HepG2 (cell line): ENCODE results near the gene NKPD1.

ENCODE experiments used
- FOXA3 ChIP-seq: IDR thresholded peaks from 2 replicates; pipeline ENCODE4 v1.6.1; 2016; ENCODE audit warnings: missing genetic modification reagents, missing compliant biosample characterization
- GLI4 ChIP-seq: sonication (generic); formaldehyde crosslinking; IDR thresholded peaks from 2 replicates; pipeline ENCODE4 v1.5.1; 2020; ENCODE audit warnings: missing genetic modification reagents, mild to moderate bottlenecking, moderate library complexity, borderline replicate concordance
- HNRNPL ChIP-seq: fragments of 200-400 bp; formaldehyde crosslinking; IDR thresholded peaks from 2 replicates; pipeline ENCODE4 v1.6.1; 2017; ENCODE audit warnings: mild to moderate bottlenecking, low read depth, low read length
- MXD4 ChIP-seq: IDR thresholded peaks from 2 replicates; pipeline ENCODE4 v1.6.1; 2016; ENCODE audit warnings: mild to moderate bottlenecking, missing biosample characterization, missing genetic modification reagents
- PAX8 ChIP-seq: sonication (generic); formaldehyde crosslinking; IDR thresholded peaks from 2 replicates; pipeline ENCODE4 v1.8.0; 2022; ENCODE audit warnings: mild to moderate bottlenecking, missing genetic modification reagents, borderline replicate concordance
- POLR2A ChIP-seq, 2 experiments: IDR thresholded peaks; 2 replicates each; pipeline ENCODE4 v1.6.1; 2011; ENCODE audit warnings: low read depth in 2 of 2, low read length in 2 of 2, mild to moderate bottlenecking in 1 of 2, moderate library complexity in 1 of 2; ENCODE audit not compliant: insufficient read depth in 1 of 2
- TAF1 ChIP-seq: sonication (generic); formaldehyde crosslinking; IDR thresholded peaks from 2 replicates; pipeline ENCODE4 v1.4.0; 2020; ENCODE audit warnings: missing genetic modification reagents
- ZNF674 ChIP-seq: sonication (generic); formaldehyde crosslinking; IDR thresholded peaks from 2 replicates; pipeline ENCODE4 v1.5.0; 2020; ENCODE audit warnings: low read depth, mild to moderate bottlenecking, missing genetic modification reagents
- ZNF776 ChIP-seq: sonication (generic); formaldehyde crosslinking; IDR thresholded peaks from 2 replicates; pipeline ENCODE4 v1.4.0; 2020; ENCODE audit warnings: mild to moderate bottlenecking, missing genetic modification reagents
- ZNF883 ChIP-seq: sonication (generic); formaldehyde crosslinking; IDR thresholded peaks from 2 replicates; pipeline ENCODE4 v1.5.1; 2020; ENCODE audit warnings: mild to moderate bottlenecking, missing genetic modification reagents; ENCODE audit errors: not compliant biosample characterization
- TF ChIP-seq, protein P1 (sequence below): sonication (generic); formaldehyde crosslinking; IDR thresholded peaks from 2 replicates; pipeline ENCODE4 v1.8.0; 2022; ENCODE audit warnings: mild to moderate bottlenecking, missing genetic modification reagents

DNA sequence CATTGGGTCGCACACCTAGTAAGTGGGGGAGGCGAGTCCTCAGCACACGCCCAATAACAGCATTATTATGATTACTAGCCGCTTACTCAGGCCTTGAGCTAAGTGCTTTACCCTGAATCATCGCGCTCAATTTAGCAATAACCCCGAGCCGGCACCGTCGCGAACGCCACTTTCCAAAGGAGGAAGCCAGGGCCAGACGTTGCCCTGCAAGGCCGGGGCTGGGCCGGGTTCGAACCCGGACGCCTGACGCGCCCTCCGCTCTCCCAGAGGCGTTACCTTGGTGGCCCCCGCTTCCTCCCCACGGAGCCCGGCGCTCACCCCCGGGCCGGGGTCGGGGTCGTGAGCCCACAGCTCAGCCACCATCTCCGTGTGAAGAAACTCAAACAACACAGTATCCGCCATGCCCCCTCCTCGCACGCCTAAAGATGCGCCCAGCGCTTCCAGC, 17.1 kb upstream of the NKPD1 start, which contains the start of gene TRAPPC6A:
- TF ChIP-seq HNRNPL: no peak
- TF ChIP-seq TAF1 (CRISPR knock-in tag): peak; percentile 80
- no peak for TF ChIP-seq FOXA3 (CRISPR knock-in tag)
- no peak for TF ChIP-seq ZNF674 (CRISPR knock-in tag)
- no peak for TF ChIP-seq ZNF883 (CRISPR knock-in tag)
- peak; percentile 68; the same call in 1 of the 2 replicates for TF ChIP-seq MXD4 (CRISPR knock-in tag)
- peak; percentile 67 to 75 for TF ChIP-seq POLR2A (IDR thresholded peaks at IDR 0.05; ENCODE audit: insufficient read depth in 1 of 2, low read depth in 2 of 2, low read length in 2 of 2)
- TF ChIP-seq ZNF776 (CRISPR knock-in tag): peak; percentile 53; the same call in 1 of the 2 replicates
- TF ChIP-seq PAX8 (CRISPR knock-in tag): no peak
- TF ChIP-seq, protein P1, sequence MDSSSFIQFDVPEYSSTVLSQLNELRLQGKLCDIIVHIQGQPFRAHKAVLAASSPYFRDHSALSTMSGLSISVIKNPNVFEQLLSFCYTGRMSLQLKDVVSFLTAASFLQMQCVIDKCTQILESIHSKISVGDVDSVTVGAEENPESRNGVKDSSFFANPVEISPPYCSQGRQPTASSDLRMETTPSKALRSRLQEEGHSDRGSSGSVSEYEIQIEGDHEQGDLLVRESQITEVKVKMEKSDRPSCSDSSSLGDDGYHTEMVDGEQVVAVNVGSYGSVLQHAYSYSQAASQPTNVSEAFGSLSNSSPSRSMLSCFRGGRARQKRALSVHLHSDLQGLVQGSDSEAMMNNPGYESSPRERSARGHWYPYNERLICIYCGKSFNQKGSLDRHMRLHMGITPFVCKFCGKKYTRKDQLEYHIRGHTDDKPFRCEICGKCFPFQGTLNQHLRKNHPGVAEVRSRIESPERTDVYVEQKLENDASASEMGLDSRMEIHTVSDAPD: no peak
- no peak for TF ChIP-seq GLI4
